ENCODE results near the gene TRIP10.

GRCh38 chr19:6750062-6750461 is 10.6 kb downstream of the TRIP10 start:
- no peak for TF ChIP-seq CTCF (IDR thresholded peaks at IDR 0.05)
- no peak for TF ChIP-seq EP300 (IDR thresholded peaks at IDR 0.05)

All from ovary (tissue), 3 donors.